ENCODE measurements around the gene CNKSR3.
"Not testable (repeated sequence)": the region's sequence is repeated elsewhere in the genome, so short reads cannot be mapped to it uniquely, and the experiment has no call there.

The CNKSR3 gene

GRCh38 chr6:154529957-154530356 is 19.5 kb upstream of the CNKSR3 start:
- DNase-seq, result no peak

GRCh38 chr6:154528310-154528915 is 17.9 kb upstream of the CNKSR3 start:
- no peak for DNase-seq

GRCh38 chr6:154526996-154527395 is 16.5 kb upstream of the CNKSR3 start:
- DNase-seq, result no peak

- no peak for DNase-seq
Measured at GRCh38 chr6:154522576-154522975, 12.1 kb upstream of the CNKSR3 start.

- no peak for DNase-seq
Measured at GRCh38 chr6:154521412-154521811, 10.9 kb upstream of the CNKSR3 start.

GRCh38 chr6:154520280-154520679 is 9.8 kb upstream of the CNKSR3 start:
- no peak for DNase-seq

GRCh38 chr6:154518396-154518795 is 7.9 kb upstream of the CNKSR3 start:
- DNase-seq, result no peak

GRCh38 chr6:154516276-154516675 is 5.8 kb upstream of the CNKSR3 start:
- no peak for DNase-seq

- DNase-seq, result no peak
Measured at GRCh38 chr6:154515826-154516225, 5.3 kb upstream of the CNKSR3 start.

- DNase-seq, result not testable (repeated sequence)
Measured at GRCh38 chr6:154515076-154515475, 4.6 kb upstream of the CNKSR3 start.

GRCh38 chr6:154514481-154514880 is 4.0 kb upstream of the CNKSR3 start:
- DNase-seq, result no peak

- DNase-seq, result no peak
Measured at GRCh38 chr6:154513601-154514320, 3.3 kb upstream of the CNKSR3 start.

- DNase-seq, result no peak
Measured at GRCh38 chr6:154512201-154512600, 1.7 kb upstream of the CNKSR3 start.

GRCh38 chr6:154511791-154512190 is 1.3 kb upstream of the CNKSR3 start:
- DNase-seq, result no peak

- DNase-seq, result peak in 16 of 58 donors; percentile 18 to 74 (median 44)
Measured at GRCh38 chr6:154509421-154510143, 903 bp downstream of the CNKSR3 start.

GRCh38 chr6:154508573-154509375 is 1.7 kb downstream of the CNKSR3 start:
- DNase-seq, result no peak

GRCh38 chr6:154506991-154507898 is 3.2 kb downstream of the CNKSR3 start:
- no peak for DNase-seq

GRCh38 chr6:154506582-154506981 is 3.9 kb downstream of the CNKSR3 start:
- no peak for DNase-seq

- no peak for DNase-seq
Measured at GRCh38 chr6:154506108-154506507, 4.4 kb downstream of the CNKSR3 start.

GRCh38 chr6:154504865-154505449 is 5.5 kb downstream of the CNKSR3 start:
- no peak for DNase-seq

Measured in anterior cingulate cortex (tissue), 58 donors.